Lower leg skin (tissue), 3 donors: ENCODE measurements around the gene DLG2.

Source experiments
- CTCF ChIP-seq, 3 donors: fragments of 450-650 bp; IDR thresholded peaks; one replicate each; pipeline ENCODE4 v1.5.1; 2016; ENCODE audit warnings: antibody characterized with exemption in 3 of 3, mild to moderate bottlenecking in 3 of 3, moderate library complexity in 2 of 3
- POLR2A ChIP-seq, 2 donors: fragments of 450-650 bp; IDR thresholded peaks; one replicate each; pipeline ENCODE4 v1.6.1; 2016 to 2017; ENCODE audit warnings: antibody characterized with exemption in 2 of 2, mild to moderate bottlenecking in 1 of 2, moderate library complexity in 1 of 2

GRCh38 chr11:84270466-84270865 lies 1356.7 kb downstream of the DLG2 start:
- TF ChIP-seq POLR2A (IDR thresholded peaks at IDR 0.05) (no peak), CTCF (IDR thresholded peaks at IDR 0.05) (no peak)
